ENCODE measurements around the gene CCDC68.
A peak's percentile ranks its signal among the peaks of the same experiment; 100 is the strongest.
"Not testable (repeated sequence)": the region's sequence is repeated elsewhere in the genome, so short reads cannot be mapped to it uniquely, and the experiment has no call there.

CCDC68 gene, protein sequence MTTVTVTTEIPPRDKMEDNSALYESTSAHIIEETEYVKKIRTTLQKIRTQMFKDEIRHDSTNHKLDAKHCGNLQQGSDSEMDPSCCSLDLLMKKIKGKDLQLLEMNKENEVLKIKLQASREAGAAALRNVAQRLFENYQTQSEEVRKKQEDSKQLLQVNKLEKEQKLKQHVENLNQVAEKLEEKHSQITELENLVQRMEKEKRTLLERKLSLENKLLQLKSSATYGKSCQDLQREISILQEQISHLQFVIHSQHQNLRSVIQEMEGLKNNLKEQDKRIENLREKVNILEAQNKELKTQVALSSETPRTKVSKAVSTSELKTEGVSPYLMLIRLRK

DNA sequence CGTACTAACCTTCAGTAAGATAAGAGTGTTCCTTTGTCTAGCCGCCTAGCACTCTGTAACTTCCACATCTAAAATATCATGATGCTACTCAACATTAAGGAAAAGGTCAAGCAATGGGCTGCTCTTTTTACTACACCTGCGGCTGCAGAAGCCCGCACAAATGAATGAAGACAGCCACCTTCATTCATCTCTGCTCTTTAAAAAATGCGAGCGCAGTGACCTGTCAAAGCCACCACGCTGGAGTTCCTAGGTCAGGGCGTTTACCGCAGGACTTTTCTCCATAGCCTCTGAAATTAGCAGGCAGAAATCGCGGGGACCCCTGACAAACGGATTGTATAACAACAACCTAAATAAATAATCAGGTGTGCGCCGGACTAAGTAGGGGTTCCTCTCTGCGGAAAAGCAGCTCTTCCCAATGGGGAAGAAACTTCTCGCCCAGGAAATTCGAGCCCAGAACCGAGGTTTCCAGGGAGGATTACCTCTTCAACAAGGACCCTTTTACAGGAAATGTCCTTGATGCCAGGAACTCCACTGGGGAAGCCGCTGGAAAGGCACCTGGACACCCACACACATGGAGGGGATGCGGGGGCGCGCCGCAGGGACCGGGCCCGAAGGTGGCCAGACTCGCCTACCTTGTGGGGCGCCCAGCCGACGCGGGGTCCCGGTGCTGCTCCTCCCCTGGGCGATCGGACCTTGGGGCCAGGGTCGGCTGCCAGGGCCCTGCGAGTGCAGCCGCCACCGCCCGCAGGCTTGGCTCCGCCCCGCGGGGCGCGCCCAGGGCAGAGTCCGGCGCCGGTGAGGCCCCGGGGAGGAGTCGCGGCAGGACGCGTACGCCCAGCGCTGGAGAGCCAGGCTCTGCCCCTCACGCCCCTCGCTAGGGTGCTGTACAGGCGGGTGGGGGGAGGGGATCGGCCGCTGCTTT lies at the start of gene CCDC68:
TSS of gene CCDC68 (minus strand) at position 758 of the 922 bp plus-strand sequence. CDS start 16,670 bp downstream, outside the sequence.
- no peak for DNase-seq

DNA sequence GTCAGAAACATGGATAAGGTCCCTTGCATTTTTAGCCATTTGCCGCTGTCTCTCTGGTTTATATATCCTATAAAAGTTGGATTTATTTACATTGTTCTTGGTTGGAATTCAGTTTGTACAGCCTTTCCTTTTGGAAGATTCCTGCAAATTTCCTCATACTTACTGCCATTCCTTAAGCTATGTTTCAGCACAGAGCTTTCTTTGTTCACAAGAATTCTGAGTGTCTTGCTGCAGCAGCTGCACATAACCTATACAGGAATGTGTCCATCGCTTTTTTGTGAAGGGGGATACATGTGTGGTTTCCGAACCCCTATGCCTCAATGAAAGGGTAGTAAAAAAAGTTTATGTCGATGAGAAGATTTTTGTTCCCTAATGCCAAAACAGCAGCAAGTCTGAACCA lies 48.3 kb upstream of the CCDC68 start:
- no peak for DNase-seq

DNA sequence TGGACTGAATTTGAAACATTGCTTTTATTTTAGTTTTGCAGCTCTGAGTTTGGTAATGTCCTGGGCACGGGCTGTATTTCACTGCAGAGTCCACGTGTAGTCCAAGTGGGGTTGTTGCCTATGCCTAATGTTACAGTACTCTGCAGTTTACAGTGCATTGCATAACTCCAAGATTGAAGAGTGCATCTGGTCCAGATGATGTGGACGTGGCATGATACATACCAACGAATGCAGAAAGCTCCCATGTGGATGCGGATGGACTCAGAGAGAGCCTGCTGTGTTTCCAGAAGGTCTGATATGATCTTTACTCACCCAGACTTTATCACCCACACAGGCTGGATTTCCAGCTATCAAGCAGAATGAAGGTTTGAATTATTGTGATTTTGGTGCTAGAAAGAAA lies 44.4 kb upstream of the CCDC68 start:
- DNase-seq, result no peak

DNA sequence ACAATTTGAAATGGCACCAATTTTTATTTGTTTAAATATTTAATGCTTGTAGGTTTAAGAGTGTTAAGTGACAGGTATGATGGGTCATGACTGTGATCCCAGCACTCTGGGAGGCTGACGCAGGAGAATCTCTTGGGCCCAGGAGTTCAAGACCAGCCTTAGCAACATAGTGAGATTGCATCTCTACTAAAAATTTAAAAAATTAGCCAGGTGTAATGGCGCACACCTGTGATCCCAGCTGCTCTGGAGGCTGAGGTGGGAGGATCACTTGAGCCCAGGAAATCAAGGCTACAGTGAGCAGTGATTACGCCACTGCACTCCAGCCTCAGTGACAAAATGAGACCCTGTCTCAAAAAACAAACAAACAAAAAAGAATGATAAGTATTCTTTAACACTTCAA lies 43.0 kb upstream of the CCDC68 start:
- no peak for DNase-seq

DNA sequence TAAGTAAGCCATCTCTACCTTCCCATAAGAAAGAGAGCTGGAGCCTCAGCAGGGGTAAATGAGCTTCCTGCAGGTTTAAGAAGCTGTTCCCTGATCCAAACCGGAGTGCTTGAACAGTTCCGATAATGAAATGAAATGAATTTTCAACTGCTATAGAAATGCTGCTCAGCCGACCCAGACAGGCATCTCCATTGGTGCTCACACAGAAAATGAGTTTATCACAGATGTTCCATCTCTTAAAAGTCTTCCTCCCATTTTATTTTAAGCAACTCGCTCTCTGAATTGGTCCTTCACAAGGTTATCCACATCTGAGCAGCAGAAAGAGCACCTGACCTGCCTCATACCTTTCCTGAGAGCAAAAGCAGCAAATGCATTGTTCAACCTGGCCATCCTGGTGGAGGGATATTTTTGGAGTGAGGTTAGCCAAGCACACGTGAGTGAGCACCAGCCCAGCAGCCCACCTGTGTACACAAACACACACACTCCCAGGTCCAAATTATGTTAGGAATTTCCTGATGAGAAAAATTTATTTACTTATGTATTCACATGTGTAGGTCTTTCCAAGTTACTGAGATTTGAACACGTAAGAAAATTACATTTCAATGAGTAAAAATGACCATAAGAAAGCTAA lies 42.2 kb upstream of the CCDC68 start:
- no peak for DNase-seq

DNA sequence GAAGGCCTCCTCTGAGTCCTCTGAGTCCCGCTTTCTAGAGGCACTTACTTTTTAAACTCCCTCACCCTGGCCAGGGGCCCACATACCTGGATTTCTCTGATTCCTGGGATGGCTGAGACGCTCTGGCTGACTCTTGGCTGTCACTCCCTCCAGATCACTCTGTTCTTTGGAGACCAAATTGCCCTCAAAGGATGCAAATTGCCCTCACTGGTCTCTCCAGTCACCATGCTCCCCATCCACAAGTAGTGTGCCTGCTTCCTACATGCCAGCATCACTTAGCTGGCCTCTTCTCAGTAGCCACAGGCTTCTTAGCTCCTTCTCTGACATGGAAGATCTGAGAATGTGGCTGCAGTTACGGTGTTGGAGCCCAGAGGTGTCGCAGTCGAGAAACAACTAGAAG lies 41.3 kb upstream of the CCDC68 start:
- no peak for DNase-seq

DNA sequence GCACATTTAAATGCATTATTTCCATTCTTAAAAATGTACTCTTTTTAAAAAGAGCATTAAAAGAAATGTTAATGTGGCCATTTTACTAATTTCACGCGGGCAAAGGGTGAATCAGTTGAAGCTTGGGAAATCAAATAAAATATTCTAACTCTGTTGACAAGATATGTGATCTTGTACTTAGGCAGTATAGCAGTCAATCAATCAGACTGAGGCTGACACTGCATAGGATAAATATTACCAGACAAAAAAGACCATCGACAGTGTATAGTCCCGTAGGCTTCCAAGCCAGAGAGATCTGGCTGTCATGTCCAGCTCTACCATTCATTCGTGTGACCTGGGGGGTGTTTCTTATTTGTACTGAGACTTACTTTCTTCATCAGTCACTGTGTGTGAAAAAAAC lies 39.8 kb upstream of the CCDC68 start:
- DNase-seq, result no peak

DNA sequence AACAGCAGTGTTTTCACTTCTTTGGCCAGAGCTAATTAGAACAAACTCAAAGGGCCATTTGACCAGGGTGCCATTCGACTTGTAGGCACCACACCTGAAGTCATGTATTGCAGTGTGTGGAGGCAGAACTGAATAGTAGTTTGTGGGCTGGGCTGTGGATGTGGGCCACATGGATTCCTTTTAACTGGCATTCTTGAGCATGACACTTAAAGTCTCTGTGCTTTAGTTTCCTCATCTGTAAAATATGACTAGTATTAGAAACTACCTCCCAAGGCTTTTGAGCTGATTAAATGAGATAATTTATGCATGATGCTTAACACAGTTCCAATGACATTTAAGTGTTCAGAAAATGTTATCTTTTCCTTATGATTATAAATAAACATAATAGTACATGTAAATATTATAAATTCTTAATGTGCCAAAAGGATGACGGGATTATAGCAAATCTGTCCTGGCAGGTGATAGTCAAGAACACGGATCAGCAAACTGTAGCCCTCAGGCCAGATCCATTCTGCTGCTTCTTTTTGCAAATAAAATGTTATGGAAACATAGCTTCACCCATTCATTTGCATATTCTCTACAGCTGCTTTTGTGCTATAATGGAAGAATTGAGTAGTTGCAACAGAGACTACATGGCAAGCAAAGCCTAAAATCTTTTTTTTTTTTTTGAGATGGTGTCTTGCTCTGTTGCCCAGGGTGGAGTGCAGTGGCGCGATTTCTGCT lies 36.3 kb upstream of the CCDC68 start:
- no peak for DNase-seq

DNA sequence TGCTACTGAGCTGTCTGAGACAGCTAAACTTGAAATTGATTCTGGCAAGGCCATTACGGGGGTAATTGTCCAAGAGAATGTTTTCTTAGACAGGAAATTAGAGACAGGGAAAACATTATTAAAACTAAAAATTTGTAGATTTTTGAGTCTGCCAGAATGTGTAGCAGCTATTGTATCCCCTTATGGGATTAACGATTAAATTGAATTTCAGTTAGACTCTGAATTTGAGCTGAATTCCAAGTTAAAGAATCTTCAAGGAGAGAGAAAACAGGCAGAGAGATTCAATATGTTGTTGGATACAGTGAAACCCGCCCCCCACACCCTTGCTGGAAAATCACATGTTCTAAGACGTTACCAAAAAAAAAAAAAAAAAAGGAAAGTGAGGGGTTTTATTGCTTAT lies 32.7 kb upstream of the CCDC68 start:
- no peak for DNase-seq

DNA sequence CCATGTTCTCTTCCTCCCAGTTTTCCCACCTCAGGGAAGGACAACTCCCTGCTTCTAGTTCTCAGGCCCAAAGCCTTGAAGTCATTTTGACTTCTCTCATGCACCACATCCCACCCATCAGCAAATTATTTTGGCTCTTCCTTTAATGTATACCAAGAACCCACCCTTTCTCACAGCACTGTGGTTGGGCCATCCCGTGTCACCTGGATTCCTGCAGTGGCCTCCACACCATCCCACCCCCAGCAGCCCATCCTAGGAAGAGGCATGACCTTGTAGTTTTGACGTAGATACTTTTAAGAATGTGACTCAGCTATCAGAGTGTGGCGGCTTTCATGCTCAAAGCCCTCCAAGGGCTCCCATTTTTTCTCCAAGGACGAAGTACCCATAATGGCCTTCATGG lies 25.6 kb upstream of the CCDC68 start:
- no peak for DNase-seq

DNA sequence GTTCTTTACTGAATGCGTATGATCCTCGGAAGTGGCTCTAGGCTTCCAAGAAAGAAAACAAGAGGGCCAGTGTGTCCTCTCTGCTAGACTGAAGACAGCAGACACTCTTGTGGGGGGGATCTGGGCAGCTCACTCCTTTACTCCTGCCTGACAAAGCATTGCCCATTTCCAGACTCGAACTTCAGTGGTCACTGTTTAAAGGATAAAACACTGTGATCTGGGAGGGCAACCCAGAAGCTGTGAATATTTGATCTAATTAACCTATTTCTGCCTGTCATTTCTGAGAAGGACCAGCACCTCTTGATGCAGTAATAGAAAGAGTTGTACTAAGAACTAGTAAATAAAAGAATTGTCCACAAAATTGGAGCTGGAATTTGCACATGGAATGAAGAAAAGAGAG lies 24.5 kb upstream of the CCDC68 start:
- DNase-seq, result no peak

DNA sequence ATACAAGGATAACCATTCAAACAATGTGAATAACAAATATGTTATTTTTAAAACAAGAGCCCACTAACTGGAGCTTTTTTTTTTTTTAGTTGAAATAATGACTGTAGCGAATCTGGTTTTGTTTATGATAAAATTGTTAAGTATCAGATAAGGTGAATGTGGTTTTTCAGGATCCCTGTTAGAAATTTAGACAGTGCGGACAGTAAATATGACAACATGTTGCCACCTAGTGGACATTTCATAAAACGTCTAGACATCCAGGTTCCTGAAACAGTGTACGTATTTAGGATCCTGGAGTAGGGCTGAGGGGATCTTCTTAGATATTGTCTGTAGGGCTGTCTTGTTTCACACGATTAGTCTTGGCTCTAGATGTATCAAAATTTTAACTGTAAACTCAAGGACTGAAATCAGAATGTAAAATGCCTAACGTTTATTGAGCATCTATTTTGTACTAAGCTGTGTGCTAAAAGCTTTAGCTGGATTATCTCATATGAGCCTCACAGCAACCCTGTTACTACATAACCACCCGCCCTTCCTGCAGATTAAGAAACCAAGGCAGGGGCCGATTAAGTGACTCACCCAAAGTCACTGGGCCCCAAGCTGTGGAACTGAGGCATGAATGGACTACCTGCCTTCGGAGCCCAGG lies 23.9 kb upstream of the CCDC68 start:
- peak; percentile 42 for DNase-seq

DNA sequence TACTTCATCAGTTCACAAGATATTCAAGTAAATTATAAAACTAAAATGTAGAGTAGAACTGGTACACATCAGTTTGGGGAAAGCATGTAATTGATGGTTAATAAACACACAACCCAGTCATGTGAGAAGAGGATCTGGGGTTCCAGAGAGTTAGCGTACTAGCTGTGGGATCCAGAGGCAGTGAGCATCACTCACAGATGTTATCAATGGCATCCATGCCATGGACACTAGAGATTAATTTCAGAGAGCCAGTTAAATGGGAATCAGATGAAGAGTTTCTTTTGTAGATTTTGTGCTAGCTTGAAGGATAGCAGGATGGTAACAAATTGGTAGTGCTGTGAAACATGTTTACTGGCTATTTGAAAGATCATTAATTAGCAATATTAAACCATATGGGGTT lies 21.8 kb upstream of the CCDC68 start:
- DNase-seq, result no peak

DNA sequence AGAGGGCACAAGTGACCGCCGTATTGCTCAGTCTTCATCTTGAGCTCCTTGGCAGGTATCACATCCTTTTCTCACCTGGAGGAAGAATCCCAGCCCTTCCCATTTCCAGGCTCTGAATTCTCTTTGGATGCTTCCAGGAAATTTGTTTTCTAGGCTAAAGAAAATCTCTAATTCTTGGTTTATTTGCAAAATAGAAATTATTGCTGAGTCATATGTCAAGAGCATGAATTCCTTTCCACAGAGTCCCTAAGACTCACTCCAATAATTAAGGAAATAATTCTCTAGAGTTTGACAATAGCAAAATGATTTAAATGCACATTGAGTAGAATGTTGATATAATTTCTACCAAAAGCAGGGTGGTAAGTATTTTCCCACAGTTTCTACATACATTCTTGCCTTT lies 16.3 kb upstream of the CCDC68 start:
- DNase-seq, result no peak

DNA sequence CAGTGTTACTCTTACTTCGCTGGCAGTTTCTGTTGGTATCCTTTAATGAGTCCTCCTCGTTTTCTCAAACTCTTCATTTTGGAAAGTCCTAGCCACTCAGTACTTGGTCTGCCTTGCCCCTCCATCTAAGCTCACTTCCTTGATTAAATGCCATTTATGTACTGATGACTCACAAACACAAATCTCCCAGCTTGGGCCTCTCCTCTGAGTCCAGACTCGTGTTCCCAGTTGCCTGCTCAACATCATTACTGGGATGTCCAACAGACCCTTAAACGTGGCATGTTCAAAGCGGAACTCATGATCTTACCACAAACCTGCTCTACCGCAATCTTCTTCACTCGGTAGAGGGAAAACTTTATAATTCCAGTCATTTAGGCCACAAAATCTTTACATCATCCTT lies 13.8 kb upstream of the CCDC68 start:
- no peak for DNase-seq

DNA sequence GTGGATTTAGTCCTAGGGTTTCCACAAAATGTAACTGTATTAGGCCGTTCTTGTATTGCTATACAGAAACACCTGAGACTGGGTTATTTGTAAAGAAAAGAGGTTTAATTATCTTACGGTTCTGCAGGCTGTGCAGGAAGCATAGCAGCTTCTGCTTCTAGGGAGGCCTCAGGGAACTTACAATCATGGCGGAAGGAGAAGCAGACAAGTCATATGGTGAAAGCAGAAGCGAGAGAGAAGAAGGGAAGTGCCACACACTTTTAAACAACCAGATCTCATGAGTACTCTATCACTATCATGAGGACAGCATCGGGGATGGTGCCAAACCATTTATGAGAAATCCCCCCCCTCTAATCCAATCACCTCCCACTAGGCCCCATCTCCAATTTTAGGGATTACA lies 9.5 kb upstream of the CCDC68 start:
- DNase-seq, result no peak

DNA sequence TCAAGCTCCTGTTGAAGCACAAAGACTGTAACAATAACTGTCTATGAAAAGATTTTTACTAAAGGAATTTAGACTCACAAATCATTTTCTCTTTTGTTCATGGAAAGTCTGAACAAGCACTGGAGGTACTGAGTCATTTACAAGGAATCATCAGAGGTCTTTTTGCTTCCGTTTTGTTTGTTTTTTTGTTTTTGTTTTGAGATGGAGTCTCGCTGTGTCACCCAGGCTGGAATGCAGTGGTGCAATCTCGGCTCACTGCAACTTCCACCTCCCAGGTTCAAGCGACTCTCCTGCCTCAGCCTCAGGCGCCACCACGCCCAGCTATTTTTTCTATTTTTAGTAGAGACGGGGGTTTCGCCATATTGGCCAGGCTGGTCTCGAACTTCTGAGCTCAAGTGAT lies 9.0 kb upstream of the CCDC68 start:
- not testable (repeated sequence) for DNase-seq

DNA sequence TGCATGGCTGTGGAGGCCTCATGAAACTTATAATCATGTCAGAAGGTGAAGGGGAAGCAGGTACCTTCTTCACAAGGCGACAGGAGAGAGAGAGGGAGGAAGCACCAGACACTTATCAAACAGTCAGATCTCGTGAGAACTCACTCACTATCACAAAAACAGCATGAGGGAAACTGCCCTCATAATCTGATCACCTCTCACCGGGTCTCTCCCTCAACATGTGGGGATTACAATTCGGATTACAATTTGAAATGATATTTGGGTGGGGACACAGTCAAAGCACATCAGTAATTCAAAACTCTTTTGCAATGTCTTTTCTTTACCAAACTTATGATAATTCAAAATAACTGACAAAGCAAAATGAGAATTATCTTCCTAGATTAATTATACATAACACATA lies 8.5 kb upstream of the CCDC68 start:
- no peak for DNase-seq

DNA sequence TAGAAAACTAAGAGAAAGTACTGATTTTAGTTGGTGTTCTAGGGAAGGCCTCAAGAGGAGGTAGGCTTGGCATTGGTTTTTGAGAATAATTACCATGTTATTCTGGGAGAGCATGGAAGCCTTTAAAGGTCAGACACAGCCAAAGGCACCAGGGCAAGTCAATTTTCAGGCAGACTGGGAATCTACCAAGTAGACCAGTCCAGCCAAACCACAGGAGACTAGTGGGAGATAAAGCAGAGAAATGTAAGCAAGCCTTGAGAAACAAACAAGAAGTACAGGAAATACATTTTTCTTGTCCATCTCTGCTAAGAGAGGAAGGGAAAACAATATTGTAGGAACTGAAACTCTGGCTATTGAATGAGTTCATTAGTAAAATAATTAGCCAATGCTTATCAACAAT lies 5.5 kb upstream of the CCDC68 start:
- DNase-seq, result no peak

DNA sequence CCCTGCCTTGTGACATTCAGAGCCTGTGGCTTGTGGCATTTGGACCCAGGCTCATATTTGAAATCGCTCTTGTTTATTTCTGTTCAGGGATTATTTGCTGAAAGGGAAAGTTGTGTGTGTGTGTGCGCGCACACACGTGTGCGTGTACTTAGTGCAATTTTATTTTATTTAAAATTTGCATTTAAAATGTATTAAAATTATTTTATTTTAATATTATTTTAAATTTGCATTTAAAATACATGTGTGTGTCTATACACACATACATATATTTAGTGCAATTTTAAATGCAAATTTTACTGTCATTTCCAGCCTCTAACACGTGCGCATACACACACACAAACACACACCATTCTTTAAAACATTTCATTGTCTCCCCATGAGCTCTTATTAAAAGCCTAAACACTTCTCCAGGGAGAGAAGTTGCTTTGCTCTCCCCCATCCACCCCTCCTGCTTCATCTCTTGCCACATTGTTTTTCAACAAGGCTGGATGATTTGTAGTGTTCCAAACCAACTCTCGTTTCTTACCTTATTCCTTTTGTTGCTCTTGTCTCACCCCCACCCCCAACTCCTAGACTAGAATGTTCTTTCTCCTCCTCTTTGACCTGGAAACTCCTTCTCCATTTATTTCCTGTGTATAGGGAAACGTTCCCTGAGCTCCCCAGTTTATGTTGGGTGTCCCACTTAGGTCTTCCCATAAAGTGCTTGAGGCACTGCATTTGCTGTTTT lies 3.8 kb upstream of the CCDC68 start:
- DNase-seq, result no peak

DNA sequence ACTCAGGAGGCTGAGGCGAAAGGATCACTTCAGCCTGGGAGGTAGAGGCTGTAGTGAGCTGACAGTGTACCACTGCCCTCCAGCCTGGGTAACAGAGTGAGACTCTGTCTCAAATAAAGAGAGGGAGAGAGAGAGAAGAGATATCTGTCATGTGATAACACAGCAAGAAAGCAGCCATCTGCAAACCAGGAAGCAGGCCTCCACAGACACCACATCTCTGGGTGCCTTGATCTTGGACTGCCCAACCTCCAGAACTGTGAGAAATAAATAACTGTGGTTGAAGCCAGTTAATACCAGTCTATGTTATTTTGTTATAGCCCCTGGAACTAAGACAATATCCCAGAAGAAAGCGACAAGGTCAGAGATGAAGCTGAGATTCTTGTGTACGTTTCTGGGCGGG lies 2.6 kb upstream of the CCDC68 start:
- DNase-seq, result no peak

DNA sequence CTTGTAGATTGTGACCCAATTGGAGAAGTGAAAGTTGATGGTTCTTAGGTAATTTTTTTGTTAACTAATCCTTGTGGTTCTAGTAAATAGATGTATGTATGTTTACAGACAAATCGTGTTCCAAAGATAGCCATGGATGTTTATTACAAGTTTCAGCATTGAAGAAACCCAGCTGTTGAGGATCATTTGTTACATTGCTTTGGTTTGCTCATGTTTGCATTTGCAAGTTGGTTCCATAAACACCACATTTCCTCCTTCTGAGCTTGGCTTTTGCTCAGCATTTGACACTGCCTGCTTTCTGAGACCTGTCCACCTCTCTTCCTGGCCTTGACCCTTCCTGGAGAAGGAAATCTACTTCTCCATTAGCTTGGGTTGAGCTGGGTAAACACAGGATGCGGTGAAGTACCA lies 1.8 kb upstream of the CCDC68 start:
- no peak for DNase-seq

All from NCI-H1694 (cell line).